ENCODE results near the gene ENAH.
"Not testable (repeated sequence)": the region's sequence is repeated elsewhere in the genome, so short reads cannot be mapped to it uniquely, and the experiment has no call there.

ENAH gene

GRCh38 chr1:225484657-225485214 lies 168.2 kb downstream of the ENAH start:
- no peak for DNase-seq

- no peak for DNase-seq
Measured at GRCh38 chr1:225483818-225484656, 168.9 kb downstream of the ENAH start.

- DNase-seq = no peak
Measured at GRCh38 chr1:225482421-225482950, 170.4 kb downstream of the ENAH start.

GRCh38 chr1:225481738-225482137 lies 171.2 kb downstream of the ENAH start:
- DNase-seq = no peak

- no peak for DNase-seq
Measured at GRCh38 chr1:225480825-225481434, 172.0 kb downstream of the ENAH start.

GRCh38 chr1:225479996-225480720 lies 172.8 kb downstream of the ENAH start:
- no peak for DNase-seq

- DNase-seq = no peak
Measured at GRCh38 chr1:225479341-225479740, 173.6 kb downstream of the ENAH start.

- DNase-seq = no peak
Measured at GRCh38 chr1:225477296-225477911, 175.5 kb downstream of the ENAH start.

- DNase-seq = no peak
Measured at GRCh38 chr1:225476538-225476988, 176.4 kb downstream of the ENAH start.

GRCh38 chr1:225476100-225476511 lies 176.8 kb downstream of the ENAH start:
- DNase-seq = no peak

- peak; percentile 57 for DNase-seq
Measured at GRCh38 chr1:225474986-225475820, 177.7 kb downstream of the ENAH start.

GRCh38 chr1:225474439-225474985 lies 178.4 kb downstream of the ENAH start:
- DNase-seq = no peak

GRCh38 chr1:225473676-225474438 lies 179.1 kb downstream of the ENAH start:
- DNase-seq = not testable (repeated sequence)

GRCh38 chr1:225473266-225473665 lies 179.7 kb downstream of the ENAH start:
- DNase-seq = not testable (repeated sequence)

GRCh38 chr1:225471453-225472301 lies 181.2 kb downstream of the ENAH start:
- no peak for DNase-seq

GRCh38 chr1:225471109-225471452 lies 181.8 kb downstream of the ENAH start:
- no peak for DNase-seq

GRCh38 chr1:225470211-225471108 lies 182.5 kb downstream of the ENAH start:
- DNase-seq = no peak

GRCh38 chr1:225469051-225469450 lies 183.9 kb downstream of the ENAH start:
- no peak for DNase-seq
